ENCODE data around the gene NR1H2.
"Not testable (repeated sequence)": the region's sequence is repeated elsewhere in the genome, so short reads cannot be mapped to it uniquely, and the experiment has no call there.

Gene NR1H2

DNA sequence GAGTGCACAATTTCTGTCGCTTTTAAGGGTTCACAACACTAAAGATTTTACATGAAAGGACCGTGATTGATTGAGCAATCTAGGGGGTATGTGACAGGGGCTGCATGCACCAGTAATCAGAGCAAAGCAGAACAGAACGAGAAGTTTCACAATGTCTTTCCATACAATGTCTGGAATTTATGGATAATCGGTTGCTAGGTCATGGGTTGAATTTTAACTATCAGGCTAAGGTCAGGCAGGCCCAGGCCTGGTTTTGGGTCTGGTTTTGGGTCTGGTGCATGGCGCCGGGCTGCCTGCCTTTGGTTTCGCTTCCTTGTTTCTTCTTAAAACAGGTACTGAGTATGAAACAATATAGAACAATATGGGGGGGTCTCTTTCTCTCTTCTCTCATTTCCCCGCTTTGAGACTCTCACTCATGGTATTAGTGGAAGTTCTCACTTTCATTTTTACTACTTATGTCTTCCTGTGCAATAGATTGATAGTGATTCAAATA is 29.1 kb upstream of the NR1H2 start:
- DNase-seq = not testable (repeated sequence)

DNA sequence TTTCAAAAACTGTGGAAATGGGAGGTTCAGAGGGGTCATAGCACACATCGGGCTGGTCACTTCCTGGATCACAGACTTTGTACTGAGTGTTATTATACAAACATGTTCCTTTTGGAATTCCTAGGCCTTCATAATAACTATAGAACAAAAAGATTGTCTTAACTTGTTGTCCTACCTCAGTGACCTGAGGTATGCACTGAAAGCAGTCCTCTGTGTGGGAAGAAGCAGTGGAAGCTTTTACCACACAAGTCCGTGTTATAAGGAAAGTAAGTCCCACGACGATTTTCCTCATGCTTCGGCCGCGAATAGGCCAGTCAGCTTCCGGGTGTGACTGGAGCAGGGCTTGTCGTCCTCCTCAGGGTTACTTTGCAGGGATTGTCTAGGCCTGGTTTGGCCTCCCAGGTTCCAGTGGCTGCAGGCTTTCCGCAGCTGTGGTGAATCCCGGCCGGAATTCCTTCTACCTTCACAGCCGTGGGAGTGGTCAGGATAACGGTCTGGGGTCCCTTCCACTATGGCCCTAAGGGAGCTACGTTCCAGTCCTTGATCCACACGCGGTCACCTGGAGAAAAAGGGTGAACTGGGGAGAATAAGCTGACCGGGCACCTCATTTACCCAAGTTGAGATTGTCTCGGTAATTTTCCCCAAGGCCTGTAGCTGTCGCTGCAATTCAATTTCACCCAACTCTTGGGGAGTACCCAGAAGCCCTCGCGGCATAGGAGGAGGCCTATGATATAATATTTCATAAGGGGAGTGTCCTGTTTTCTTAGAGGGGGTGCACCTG is 26.8 kb upstream of the NR1H2 start:
- no peak for DNase-seq

DNA sequence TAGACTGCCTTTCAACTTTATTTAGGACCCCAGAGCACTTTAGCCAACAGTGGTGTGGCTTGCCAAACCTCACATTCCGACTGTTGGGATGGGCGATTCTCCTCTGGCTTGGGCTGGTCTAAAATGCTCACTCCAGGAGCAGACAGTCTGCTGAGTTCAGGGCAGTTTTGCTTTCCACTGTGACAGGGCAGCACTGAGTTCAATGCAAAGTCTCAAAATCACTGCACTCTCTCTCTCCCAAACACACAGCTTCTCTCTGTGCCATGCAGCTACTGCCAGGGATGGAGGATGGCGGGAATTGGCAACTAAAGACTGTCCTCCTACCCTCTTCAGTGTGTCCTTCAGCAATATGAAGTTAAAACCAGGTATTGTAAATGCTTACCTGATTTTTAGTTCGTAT is 24.0 kb upstream of the NR1H2 start:
- DNase-seq = no peak

DNA sequence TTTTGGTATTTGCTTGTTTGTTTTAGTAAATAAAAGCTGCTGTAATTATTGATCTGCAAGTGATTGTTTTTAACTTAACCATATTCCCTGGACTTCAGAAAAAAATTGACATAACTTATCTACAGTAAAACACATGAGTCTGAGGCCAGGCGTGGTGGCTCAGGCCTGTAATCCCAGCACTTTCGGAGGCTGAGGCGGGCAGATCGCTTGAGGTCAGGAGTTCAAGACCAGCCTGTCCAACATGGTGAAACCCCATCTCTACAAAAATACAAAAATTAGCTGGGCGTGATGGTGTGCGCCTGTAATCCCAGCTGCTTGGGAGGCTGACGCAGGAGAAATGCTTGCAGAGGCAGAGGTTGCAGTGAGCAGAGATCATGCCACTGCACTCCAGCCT is 22.8 kb upstream of the NR1H2 start:
- DNase-seq = not testable (repeated sequence)

DNA sequence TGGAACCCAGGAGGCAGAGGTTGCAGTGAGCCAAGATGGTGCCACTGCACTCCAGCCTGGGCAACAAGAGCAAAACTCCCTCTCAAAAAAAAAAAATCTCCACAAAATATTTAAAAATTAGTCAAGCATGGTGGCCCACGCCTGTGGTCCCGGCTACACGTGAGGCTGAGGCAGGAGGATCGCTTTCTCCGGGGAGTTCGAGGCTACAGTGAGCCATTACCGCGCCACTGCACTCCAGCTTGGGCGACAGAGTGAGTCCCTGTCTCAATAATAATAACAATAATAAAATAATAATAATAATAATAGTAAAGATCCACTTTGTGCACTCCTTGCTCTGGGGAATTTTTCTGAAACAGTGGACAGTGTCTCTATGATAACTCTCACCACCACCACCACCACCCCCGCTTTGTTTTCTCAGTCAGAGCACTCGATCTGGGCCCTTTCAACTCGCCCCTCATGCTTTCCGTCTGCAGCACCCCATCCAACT is 19.5 kb upstream of the NR1H2 start:
- DNase-seq = no peak

DNA sequence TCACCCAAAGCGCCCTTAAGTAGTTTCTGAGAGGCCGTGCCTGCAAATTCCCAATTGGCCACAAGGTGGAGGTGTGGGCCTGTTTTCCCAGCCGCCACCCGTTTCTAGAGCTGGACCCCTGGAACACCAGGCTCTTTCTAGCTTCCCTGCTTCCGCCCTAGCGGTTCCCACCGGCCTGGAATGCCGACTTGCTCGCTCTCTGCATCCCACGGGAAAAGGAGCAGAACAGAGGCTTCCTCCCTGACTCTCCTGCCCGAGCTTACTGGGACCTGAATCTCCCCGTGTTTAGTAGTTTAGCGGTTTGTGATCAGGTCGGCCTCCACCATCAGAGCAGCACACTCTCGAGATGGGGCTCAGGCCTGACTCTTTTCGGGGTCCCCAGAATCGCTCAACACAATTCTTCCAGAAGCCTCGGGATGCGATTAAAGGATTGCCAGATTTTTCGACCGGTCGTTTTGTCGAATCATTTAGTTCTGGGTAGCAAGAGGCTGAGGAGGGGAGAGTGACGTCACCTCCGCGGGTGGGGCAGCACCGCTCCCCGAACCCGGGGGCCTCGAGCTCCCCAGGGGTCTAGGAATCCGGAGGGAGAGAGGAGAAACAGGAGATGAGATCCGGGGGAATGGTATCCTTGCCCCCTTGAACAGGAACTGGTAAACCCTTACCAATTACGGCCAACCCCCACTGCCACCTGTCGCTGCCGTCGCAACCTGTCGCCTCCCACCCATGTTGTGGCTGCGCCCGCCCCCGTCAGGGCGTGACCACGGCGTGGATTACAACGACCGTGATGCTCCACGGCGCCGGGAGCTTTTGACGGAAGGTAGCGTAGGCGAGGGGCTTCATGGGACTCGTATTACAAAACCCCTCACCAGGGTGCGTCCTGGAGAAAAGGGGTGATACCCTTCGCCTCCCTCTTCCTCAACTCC is 18.8 kb upstream of the NR1H2 start:
- peak; percentile 72 for DNase-seq

DNA sequence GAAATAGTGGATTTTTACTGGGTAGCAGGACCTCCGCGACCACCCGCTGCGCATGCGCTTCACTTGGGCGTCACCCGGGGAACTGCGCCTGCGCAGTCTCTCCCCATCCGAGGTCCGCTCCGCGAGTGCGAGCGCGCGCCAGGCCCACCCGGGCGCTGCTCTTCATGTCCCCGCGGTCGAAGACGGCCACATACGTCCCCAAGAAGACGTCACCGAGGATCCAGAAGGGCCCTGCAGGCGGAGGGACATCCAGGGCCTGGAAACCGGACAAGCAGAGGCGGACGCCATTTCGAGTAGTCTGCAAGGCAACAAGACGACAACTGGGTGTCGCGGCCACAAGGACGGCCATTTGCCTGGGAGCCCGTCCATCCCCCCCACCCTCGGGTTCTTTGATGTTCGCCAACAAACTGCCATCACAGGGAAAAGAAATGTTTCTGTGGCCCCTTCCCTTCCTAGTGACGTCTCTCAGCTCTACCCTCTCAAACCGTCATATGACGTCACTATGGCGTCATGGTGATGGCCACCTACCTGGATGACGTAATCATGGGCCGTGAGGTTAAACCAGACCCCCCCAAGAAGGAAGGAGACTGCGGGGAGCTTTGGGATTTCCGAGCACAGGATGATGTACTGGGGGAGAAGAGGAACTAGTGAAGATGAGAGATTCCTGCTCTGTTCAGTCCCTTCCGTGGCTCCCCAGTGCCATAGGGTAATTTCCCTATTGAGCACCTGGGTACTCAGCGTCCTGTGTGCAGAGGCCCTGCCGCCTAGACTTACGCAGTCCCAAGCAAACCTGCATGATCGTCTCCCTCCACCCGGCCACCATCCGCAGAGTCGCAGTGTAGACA is 17.6 kb upstream of the NR1H2 start:
- DNase-seq = peak; percentile 16 to 50

DNA sequence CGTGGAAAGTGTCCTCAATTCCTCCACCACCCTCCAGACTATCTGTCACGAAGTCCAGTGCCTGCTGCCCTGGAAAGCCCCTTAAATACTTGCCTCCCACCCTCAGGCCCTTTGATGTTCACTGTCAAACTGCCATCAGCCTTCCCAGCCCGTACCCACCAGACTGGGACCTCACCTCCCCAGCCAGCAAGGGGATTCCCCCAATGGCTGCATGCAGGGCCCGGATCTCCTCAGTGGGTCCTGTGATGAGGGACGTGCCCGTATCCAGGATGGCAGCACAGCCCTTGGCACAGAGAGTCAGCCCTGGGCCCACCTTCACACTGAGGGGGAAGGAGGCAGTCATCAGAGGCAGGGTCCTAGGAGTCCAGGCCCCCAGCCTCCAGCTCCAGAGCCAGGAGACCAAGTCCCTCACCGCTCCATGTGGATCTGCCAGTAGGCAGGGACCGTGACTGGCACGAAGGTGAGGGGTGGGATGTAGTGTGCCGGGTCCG is 16.9 kb upstream of the NR1H2 start:
- DNase-seq = no peak

DNA sequence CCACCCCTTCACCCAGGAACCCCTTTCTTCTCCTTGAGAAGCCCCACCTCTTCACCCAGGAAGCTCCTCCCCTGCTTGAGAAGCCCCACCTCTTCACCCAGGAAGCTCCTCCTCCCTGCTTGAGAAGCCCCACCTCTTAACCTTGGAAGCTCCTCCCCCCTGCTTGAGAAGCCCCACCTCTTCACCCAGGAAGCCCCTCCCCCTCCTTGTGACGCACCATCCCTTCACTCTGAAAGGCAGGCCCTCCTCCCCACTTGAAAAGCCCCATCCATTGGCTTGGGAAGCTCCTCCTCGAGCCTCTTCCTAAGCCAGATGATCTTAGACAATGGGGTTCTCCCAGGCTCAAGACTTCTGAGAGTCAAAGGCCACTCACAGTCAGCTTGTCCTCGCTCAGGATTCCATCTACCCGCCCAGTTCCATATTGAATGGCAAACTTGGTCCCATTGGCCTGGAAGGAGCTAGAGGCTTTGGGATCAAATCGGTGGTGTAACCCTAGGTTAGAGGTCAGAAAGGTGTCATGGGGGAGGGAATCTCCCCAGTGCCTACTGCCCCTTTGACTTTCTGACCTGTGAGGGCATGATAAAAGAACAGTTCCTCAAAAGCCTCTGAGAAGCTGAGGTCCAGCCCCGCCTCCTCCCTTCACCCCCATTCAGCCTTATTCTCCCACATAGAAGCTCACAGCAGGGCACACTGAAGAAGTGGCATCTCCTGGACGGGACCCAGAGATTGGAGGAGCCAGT is 14.8 kb upstream of the NR1H2 start:
- no peak for DNase-seq

DNA sequence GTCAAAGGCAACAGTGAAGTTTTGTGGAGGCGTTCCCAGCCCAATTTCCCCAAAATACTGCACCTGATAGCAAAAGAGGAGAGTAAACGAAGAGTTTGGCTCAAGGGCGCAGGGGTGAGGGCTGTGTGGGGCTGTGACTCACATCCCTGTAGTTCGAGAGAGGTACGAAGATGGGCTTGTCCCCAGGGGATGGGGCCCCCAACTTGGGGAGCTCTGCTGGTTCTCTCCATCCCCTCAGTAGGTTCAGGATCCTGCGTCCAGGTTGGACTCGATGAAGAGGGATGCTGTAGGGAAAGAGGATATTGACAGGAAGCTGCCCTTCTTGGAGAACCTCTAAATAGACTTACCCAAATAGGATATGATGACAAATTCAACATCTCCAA is 14.2 kb upstream of the NR1H2 start:
- DNase-seq = no peak

DNA sequence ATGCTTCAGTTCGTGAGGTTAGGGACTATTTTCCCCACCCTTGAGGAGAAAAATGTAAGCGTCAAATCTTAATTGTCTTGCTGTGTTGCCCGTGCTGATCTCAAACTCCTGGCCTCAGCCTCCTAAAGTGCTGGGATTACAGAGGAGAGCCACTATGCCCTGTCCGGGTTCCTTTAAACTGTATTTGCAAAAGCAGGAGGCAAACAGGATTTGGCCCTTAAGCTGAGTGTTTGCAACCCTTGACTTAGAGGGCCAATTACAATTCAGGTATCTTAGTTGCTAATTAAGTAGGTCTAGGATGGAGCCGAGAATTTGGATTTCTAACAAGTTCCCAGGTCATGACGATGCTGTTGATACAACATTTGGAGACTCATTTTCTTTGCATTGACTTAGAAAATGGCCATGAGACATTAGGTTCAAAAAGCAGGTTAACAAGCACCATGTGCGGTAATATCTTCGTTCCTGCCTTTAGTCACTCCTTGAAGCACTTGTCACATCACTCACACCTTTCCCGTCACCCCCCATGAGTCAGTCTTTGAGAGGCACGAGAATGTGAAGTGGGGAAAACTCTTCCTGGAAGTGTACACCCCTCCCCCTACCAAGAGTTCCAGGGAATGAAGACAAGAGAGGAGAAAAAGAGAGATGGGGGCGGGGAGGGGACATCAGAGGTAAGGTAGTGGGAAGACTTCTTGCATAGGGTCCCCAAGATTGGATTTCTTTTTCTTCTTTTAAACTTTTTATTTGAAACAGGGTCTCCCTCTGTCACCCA is 13.4 kb upstream of the NR1H2 start:
- DNase-seq = no peak

DNA sequence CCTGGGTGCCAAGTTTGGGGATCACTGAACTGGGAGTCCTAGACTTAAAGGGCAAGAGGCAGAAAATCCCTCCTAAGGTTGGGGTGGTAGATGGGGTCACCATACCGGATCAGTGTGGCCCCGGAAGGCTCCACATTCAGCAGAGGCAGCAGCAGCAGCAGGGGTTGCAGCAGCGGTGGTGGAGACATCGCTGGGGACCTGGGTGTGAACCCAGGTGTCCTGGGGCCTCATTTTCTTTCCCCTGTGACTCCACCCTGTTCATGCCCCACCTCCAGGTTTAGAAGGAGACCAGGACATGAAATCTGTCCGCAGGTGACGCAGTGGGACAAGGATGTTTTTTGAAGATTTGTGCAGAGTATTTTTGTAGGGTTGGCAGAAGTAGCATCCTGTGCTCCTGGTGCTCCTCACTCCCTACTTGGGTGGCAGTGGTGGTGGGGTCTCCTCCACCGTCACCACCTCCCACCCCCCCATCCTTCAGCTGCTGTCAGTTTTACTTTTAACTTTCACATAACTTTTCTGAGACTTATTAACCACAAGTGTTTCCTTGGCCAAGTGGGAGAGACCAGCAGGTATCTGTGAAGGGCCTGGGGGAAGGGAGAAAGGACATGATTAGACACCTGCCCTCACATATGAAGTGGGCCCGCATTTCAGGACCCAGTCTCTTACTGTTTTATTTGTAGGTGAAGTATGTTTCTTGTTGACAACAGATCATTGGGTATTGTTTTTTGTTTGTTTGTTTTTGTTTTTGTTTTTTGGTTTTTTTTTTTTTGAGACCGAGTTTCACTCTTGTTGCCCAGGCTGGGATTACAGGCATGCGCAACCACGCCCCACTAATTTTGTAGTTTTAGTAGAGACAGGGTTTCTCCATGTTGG is 10.6 kb upstream of the NR1H2 start, which contains the start of gene NAPSA:
TSS of gene NAPSA (minus strand) at position 206 of the 873 bp plus-strand sequence. CDS start at position 188, 18 bp downstream.
- DNase-seq = no peak

DNA sequence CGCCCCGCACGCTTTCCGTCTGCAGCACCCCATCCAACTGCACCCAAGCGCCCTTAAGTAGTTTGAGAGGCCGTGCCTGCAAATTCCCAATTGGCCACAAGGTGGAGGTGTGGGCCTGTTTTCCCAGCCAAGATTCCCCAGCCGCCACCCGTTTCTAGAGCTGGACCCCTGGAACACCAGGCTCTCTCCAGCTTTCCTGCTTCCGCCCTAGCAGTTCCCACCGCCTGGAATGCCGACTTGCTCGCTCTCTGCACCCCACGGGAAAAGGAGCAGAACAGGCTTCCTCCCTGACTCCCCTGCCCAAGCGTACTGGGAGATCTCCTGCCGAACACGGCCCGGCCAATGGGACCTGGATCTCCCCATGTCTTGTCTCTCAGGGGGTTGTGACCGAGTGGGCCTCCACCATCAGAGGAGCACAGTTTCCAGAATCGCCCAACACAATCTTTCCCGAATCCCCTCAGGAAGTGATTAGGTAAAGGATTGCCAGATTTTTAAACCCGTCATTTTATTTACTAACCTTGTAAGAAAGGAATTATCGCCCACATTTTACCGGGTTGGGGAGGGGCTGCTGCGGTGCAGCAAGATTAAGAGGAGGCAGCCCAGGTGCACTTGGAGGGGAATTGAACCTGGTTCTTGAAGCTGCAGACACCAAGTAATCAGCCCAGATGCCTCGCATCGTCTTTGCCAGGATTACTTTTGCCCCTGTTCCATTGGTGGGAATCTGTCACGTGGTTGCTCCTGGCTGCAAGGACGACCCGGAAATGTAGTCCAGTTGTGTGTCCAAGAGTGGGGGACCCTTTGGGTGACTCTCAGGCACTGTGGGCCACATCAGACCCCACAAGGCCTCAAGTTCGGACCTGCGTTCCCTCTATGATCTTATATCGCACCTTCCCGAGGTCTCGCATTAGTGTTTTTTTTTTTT is 7.3 kb upstream of the NR1H2 start:
- DNase-seq = peak; percentile 85 to 86

DNA sequence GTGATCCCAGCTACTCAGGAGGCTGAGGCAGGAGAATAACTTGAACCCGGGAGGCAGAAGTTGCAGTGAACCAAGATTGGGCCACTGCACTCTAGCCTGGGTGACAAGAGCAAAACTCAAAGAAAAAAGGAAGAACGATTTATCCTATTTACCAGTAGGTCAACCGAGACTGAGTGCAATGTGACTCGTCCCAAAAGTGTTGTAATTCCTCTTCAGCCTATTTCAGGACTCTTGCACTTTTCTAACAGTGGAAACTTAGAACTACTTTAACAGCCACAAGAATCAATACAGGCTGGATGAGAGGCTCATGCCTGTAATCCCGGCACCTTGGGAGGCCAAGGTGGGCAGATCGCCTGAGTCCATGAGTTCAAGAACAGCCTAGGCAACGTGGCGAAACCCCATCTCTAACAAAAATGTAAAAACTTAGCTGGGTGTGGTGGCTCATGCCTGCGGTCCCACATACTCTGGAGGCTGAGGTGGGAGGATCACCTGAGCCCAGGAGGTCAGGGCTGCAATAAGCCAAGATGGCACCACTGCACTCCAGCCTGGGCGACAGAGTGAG is 4.3 kb upstream of the NR1H2 start:
- DNase-seq = no peak

DNA sequence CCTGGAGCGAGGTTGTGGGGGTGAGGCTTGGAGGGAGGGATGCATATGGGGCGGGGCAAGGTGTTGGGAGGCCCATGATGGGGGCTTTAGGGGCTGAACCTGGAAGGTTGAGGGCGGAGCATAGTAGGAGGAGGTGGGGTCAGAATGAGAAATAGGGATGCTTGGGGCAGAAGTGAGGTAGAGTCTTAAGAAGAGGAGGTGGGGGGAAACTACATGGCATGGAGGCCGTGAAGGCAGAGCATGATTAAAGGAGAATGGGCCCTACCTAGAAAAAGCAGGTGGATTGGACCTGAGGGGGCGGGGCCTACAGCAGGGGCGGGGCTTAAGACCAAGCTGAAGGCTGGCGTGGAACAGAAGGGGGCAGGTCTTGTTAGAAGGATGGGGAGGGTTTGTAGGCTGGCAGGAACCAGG is 799 bp downstream of the NR1H2 start:
- no peak for DNase-seq

DNA sequence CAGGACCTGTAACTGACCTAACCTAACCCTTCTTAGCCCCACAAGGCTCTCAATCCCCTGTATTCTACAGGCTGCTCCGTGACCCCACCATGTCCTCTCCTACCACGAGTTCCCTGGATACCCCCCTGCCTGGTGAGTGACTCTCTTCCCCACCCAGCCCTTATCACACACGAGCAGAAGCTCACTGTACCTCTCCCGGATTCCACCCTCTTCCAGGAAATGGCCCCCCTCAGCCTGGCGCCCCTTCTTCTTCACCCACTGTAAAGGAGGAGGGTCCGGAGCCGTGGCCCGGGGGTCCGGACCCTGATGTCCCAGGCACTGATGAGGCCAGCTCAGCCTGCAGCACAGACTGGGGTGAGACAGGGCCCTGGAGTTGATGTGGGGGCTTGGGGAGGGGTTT is 1.3 kb downstream of the NR1H2 start:
- DNase-seq = no peak

DNA sequence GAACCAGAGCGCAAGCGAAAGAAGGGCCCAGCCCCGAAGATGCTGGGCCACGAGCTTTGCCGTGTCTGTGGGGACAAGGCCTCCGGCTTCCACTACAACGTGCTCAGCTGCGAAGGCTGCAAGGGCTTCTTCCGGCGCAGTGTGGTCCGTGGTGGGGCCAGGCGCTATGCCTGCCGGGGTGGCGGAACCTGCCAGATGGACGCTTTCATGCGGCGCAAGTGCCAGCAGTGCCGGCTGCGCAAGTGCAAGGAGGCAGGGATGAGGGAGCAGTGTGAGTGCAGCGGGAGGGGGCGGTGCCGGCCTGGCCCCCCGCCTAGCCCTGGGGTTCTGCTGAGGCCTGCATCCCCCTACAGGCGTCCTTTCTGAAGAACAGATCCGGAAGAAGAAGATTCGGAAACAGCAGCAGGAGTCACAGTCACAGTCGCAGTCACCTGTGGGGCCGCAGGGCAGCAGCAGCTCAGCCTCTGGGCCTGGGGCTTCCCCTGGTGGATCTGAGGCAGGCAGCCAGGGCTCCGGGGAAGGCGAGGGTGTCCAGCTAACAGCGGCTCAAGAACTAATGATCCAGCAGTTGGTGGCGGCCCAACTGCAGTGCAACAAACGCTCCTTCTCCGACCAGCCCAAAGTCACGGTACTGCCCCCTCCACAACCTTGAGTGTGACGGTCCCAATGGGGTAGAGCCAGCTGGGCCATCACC is 2.1 kb downstream of the NR1H2 start:
- DNase-seq = no peak

DNA sequence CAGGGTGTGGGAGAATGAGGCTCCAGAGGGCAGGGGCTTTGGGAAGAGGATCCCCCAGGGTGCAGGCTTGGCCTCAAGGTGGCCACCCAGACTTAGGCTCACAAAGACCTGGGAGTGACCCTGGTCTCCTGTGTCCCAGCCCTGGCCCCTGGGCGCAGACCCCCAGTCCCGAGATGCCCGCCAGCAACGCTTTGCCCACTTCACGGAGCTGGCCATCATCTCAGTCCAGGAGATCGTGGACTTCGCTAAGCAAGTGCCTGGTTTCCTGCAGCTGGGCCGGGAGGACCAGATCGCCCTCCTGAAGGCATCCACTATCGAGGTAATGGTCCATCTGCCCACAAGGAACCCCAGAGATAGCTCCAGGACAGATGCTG is 2.6 kb downstream of the NR1H2 start:
- DNase-seq = no peak
